HEK293T (cell line): ENCODE measurements around the gene PIGO.

Experiments used
- FOXM1 ChIP-seq: fragments of 450-650 bp; IDR thresholded peaks from 2 replicates; pipeline ENCODE4 v1.6.1; 2017; ENCODE audit warnings: mild to moderate bottlenecking, borderline replicate concordance
- NFRKB ChIP-seq: fragments of 450-650 bp; IDR thresholded peaks from 2 replicates; pipeline ENCODE4 v1.6.1; 2016; ENCODE audit warnings: mild to moderate bottlenecking, moderate library complexity
- SP1 ChIP-seq: fragments of 450-650 bp; IDR thresholded peaks from 2 replicates; pipeline ENCODE4 v1.6.1; 2017

DNA sequence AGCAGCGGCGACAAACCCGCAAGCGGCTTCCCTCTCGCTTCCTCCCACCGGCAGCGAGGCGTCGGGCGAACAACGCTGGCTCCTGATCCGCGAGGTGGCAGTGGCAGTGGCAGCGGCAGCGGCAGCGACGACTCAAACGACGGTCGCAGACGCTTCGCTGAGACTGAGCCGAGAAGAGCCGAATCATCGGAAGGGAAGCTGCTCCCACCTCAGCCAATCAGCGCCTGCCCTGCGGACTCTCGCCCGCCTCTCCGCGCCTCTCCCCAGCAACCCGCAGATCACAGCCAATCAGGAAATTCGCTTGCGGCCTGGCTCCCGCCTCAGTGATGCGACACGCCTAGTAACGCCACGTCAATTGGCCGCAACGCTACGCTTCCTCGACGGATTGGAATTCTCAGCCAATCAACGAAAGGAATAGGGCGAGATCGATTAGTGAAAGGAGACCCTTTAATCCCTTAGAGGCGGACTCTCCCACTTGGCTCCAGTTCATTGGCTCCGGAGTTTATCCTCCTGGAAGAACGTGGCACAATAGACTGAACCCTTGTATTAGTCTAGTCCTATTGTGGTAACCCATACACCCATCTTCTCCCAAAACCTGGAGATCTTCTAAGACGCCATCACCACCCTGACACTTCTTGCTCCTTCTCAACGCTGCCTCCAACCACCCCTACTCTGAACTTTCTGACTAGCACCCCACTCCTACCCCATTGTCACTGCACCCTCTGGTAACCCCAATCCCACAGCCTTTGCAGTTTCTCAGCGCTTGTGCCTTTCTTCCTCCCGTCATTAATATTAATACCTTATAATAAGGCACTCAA is 23.7 kb downstream of the PIGO start, which contains the start of gene VCP:
- TF ChIP-seq SP1 (no peak), FOXM1 (no peak), NFRKB (no peak)
